ENCODE data around the gene SPP1.
"Not testable (repeated sequence)": the region's sequence is repeated elsewhere in the genome, so short reads cannot be mapped to it uniquely, and the experiment has no call there.

SPP1 gene

GRCh38 chr4:87975466-87975865 lies at the start of gene SPP1:
SPP1 (plus strand) TSS chr4:87975714; CDS start chr4:87976896, 1,182 bp downstream.
- DNase-seq (ENCODE audit: low read depth), result no peak

- no peak for DNase-seq (ENCODE audit: low read depth)
Measured at GRCh38 chr4:87926554-87927098, 48.9 kb upstream of the SPP1 start.

GRCh38 chr4:87930629-87931028 lies 44.9 kb upstream of the SPP1 start:
- no peak for DNase-seq (ENCODE audit: low read depth)

- DNase-seq (ENCODE audit: low read depth), result no peak
Measured at GRCh38 chr4:87931932-87932331, 43.6 kb upstream of the SPP1 start.

GRCh38 chr4:87932718-87933141 lies 42.8 kb upstream of the SPP1 start:
- no peak for DNase-seq (ENCODE audit: low read depth)

- DNase-seq (ENCODE audit: low read depth), result no peak
Measured at GRCh38 chr4:87933337-87933736, 42.2 kb upstream of the SPP1 start.

- no peak for DNase-seq (ENCODE audit: low read depth)
Measured at GRCh38 chr4:87934157-87934704, 41.3 kb upstream of the SPP1 start.

GRCh38 chr4:87934973-87935372 lies 40.5 kb upstream of the SPP1 start:
- no peak for DNase-seq (ENCODE audit: low read depth)

GRCh38 chr4:87935954-87936353 lies 39.6 kb upstream of the SPP1 start:
- DNase-seq (ENCODE audit: low read depth), result not testable (repeated sequence)

GRCh38 chr4:87937523-87937922 lies 38.0 kb upstream of the SPP1 start:
- DNase-seq (ENCODE audit: low read depth), result no peak

GRCh38 chr4:87938746-87939145 lies 36.8 kb upstream of the SPP1 start:
- DNase-seq (ENCODE audit: low read depth), result no peak

- no peak for DNase-seq (ENCODE audit: low read depth)
Measured at GRCh38 chr4:87939978-87940690, 35.4 kb upstream of the SPP1 start.

GRCh38 chr4:87940809-87941208 lies 34.7 kb upstream of the SPP1 start:
- DNase-seq (ENCODE audit: low read depth), result not testable (repeated sequence)

- DNase-seq (ENCODE audit: low read depth), result no peak
Measured at GRCh38 chr4:87941537-87942392, 33.7 kb upstream of the SPP1 start.

- no peak for DNase-seq (ENCODE audit: low read depth)
Measured at GRCh38 chr4:87943660-87944149, 31.8 kb upstream of the SPP1 start.

- DNase-seq (ENCODE audit: low read depth), result no peak
Measured at GRCh38 chr4:87944967-87945366, 30.5 kb upstream of the SPP1 start.

- no peak for DNase-seq (ENCODE audit: low read depth)
Measured at GRCh38 chr4:87946766-87947165, 28.7 kb upstream of the SPP1 start.

GRCh38 chr4:87947381-87948160 lies 27.9 kb upstream of the SPP1 start:
- DNase-seq (ENCODE audit: low read depth), result no peak

GRCh38 chr4:87949961-87950360 lies 25.6 kb upstream of the SPP1 start:
- no peak for DNase-seq (ENCODE audit: low read depth)

- no peak for DNase-seq (ENCODE audit: low read depth)
Measured at GRCh38 chr4:87950493-87950892, 25.0 kb upstream of the SPP1 start.

GRCh38 chr4:87950936-87951511 lies 24.5 kb upstream of the SPP1 start:
- DNase-seq (ENCODE audit: low read depth), result no peak

All from activated T-helper 9 cell treated with anti-CD3 and anti-CD28 coated beads, Interleukin-2, amount 50 U/mL, for 16 hours (primary cell).